WI38 (cell line): ENCODE measurements around the gene HPS4.

Experiments
- H3K4me3 ChIP-seq: 2 replicates; pipeline ENCODE4 v1.5.1; 2011; ENCODE audit warnings: low read depth, mild to moderate bottlenecking, control low read depth, low read length
- CTCF ChIP-seq: IDR thresholded peaks from 2 replicates; pipeline ENCODE4 v1.5.1; 2012; ENCODE audit warnings: low read depth, mild to moderate bottlenecking, control low read depth, low read length

HPS4 gene

DNA sequence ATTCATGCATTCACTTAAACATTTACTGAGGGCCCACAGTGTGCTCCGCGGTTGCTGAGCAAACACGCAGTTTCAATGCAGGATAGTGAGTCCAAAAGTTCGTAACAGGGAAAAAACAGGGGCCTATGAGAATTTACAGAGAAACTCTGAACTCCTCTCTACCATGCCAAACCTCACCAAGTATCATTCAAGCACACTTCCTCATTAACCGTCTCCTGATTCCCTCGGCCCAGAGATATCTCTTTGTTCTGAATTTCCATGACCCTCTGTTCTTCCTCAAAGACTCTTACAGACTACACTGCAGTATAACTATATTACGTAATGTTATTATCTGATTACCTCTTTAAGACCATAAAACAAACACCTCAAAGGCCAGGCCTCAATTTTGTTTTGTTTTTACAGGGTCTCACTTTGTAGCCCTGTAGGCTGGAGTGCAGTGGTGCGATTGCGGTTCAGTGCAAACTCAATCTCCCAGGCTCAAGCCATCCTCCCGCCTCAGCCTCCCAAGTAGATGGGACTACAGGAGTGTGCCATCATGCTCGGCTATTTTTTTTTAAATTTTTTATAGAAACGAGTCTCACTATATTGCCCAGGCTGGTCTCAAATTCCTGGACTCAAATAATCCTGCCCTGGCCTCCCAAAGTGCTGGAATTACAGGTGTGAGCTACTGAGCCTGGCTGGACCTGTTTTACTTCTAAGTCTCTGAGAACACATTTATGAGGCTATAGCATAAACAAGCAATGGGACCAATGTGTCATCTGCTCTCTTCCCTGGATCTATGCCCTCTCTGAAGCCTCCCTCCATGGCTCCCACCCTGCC lies 3.6 kb downstream of the HPS4 start:
- TF ChIP-seq CTCF: no peak
- no peak overlapping the region for H3K4me3 ChIP-seq

DNA sequence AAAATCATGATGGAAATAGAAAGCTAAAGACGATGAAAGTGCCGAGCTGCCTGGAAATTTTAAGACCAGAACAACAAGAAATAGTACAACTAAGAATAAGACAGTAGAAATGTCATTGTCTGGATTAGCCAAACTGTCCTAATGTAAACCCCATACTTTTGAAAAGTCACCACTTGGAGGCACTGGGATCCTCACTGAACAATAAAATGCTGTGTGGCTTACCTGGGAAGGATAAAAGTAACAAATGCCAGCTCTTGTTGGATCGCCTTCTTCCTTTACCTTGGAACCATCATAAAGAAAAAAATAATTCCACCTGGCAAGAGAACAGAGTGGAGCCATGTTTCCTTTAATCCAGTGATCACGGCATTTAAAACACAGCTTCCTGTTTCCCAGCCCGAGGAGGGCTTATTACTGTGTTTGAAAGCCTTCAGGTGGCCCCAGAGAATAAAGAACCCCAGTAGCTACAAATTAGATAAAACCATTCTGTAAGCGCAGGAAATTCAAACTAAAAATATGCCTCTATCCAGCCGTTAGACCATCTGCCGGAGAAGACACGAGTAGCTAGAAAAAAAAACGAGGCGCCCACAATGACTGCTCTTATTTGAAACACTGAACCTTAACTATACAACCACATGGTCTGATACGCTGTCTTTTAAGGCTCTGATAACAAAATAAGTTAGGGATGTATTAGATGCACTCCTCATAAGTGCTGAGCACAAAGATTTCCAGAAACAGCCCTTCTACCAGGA lies 4.4 kb downstream of the HPS4 start:
- H3K4me3 ChIP-seq: no peak overlapping the region

GRCh38 chr22:26477341-26477731 lies 6.2 kb downstream of the HPS4 start:
- no peak for TF ChIP-seq CTCF

More for the DNA sequence above, 4.4 kb downstream of the HPS4 start:
- TF ChIP-seq CTCF: no peak

GRCh38 chr22:26476705-26477340 lies 6.8 kb downstream of the HPS4 start:
- TF ChIP-seq CTCF: no peak
- H3K4me3 ChIP-seq: no peak overlapping the region

More at GRCh38 chr22:26477341-26477731, 6.2 kb downstream of the HPS4 start:
- H3K4me3 ChIP-seq: no peak overlapping the region

GRCh38 chr22:26474682-26475081 lies 8.9 kb downstream of the HPS4 start:
- no peak for TF ChIP-seq CTCF
- no peak overlapping the region for H3K4me3 ChIP-seq

DNA sequence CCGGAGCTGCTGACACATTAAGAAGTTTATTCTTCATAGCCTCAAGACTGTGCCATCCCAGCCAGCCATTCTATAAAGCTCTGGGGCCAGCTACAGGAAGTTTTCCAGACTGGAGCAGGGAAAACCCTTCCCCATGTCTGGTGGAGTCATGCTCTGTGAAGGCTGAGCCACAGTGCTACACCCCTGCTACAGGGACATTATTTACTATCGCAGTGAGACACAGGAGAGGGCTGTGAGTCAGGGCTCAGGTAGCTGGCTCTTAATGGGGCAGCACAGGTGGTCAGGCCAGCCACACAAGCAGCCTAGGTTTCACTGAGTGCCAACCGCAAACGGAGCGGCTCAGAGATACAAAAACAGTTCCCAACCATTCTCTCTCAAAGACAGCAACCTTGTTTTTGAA lies 12.1 kb downstream of the HPS4 start:
- no peak for TF ChIP-seq CTCF
- H3K4me3 ChIP-seq: no peak overlapping the region
